GM19455 (cell line): ENCODE measurements around the gene PIP4K2A.
"Not testable (repeated sequence)": the region's sequence is repeated elsewhere in the genome, so short reads cannot be mapped to it uniquely, and the experiment has no call there.

Experiments used
- ATAC-seq: cut with Tn5 transposase; IDR thresholded peaks from one replicate; pipeline ENCODE4 v1.9.1; 2021; ENCODE audit not compliant: unreplicated experiment

Gene PIP4K2A

DNA sequence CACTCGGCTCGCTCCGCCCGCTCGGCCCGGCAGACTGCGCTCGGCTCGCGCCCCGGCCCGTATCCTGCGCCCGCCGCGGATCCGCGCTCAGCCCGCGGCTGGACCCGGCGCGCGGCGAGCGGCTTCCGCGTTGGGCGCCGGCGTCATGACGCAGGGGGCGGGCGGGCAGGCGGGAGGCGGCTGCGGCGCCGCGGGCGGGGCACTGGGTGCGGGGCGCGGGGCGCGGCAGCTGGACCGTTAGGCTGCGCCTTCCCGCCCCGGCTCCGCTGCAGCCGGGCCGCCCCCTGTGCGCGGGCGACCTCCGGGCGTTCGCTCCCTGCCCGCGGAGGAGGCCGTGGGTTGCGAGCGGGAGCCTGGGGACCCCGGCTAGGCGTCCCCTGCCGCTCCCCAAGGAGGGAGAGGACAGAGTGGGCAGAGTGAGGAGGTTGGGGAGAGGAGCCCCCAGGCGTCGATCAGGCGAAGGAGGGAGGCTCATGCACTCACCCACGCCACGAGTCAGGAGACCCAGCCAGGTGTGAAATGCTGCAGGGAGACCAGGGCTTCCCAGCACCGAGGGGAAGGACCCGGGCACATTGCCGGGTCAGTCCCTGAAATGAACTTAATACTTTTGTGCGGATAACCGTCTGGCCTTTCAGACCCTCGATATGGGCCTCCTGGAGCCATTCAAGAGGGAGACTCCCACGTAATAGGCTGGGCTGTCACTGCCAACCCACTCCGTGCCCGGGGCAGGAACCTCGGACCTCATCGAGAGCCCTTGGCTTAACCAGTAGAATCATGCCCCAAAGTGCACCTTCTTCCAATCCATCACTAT lies at the start of gene PIP4K2A:
PIP4K2A (minus strand) TSS at position 100 of the 811 bp plus-strand sequence. CDS start 252 bp downstream, outside the sequence.
- peak; percentile 70 for ATAC-seq

- ATAC-seq: no peak
Measured at GRCh38 chr10:22761569-22762220, 47.3 kb upstream of the PIP4K2A start.

DNA sequence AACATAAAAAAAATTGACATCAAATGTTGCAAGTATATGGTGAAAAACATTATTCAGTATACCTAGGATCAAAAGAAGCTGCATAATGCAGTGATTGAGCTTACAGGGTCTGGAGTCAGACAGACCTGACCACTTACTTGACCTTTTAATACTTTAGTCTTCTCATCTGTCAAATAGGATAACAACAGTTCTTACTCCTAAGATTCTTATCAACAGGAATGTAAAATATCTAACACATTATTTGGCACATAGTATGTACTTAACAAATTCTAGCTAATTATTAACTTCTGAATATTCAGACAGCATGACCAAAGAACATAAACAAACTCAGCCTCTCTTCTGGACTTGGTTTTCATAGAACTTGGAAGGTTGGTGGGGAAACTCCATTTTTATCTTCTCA lies 45.6 kb upstream of the PIP4K2A start:
- no peak for ATAC-seq

- ATAC-seq: no peak
Measured at GRCh38 chr10:22758867-22759266, 44.5 kb upstream of the PIP4K2A start.

DNA sequence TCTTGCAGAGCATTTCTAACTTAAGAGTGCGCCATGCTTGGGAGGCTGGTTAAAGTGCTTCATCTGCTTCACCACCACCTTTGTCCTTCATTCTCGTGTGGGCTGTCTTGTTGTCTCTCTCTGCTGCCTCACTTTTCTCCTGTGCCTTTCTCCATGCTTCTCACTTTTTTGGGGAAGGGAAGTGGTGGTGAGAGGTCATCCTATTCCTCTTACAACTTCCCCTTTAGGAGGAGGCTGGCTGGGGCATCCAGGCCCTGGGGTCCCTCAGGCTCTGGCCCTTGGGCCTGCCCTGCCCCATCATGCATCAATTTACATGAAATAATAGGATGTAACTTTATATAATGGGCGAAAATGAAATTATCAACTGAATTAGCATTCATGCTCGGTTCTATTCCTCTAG lies 39.9 kb upstream of the PIP4K2A start:
- ATAC-seq: no peak

- no peak for ATAC-seq
Measured at GRCh38 chr10:22753786-22754185, 39.4 kb upstream of the PIP4K2A start.

GRCh38 chr10:22752272-22752889 lies 38.0 kb upstream of the PIP4K2A start:
- no peak for ATAC-seq

DNA sequence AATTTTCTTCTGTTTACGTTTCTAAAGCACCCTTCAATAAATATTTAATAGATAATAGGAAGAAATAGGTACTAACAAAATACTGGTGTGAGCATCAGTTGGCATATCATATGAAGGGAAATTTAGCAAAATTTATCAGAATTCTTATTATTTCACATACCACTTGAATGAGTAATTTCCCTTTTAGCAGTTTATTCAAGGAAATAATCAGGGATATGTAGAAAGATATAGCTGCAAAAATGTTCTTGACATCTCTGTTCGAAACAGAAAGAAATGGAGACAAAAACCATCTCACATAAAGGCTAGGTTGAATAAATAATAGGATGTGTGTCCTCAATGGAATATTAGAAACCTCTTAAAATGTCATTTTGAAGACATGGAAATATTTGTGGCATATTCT lies 35.8 kb upstream of the PIP4K2A start:
- no peak for ATAC-seq

DNA sequence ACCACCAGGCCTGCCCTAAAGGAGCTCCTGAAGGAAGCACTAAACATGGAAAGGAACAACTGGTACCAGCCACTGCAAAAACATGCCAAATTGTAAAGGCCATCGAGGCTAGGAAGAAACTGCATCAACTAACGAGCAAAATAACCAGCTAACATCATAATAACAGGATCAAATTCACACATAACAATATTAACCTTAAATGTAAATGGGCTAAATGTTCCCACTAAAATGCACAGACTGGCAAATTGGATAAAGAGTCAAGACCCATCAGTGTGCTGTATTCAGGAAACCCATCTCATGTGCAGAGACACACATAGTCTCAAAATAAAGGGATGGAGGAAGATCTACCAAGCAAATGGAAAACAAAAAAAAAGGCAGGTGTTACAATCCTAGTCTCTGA lies 30.5 kb upstream of the PIP4K2A start:
- ATAC-seq: not testable (repeated sequence)

DNA sequence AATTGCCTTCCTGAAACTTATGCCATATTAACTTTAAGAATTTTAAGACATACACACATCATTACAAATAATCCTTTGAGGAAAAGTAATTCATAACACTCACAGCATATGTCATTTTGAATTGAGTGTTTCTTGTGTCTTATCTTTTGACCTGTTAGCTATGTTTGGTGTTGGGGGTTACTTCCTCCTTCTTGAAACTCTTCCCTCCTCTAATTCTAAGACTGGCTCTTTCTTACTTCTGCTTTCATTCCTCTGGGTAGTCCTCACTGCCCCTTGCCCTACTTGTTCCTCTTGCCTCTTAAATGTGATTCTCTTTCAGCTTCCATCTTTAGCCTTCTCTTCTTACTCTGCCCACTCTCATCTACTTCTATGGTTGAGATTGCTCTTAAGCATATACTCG lies 28.3 kb upstream of the PIP4K2A start:
- peak; percentile 84 for ATAC-seq

GRCh38 chr10:22741631-22742030 lies 27.3 kb upstream of the PIP4K2A start:
- not testable (repeated sequence) for ATAC-seq

DNA sequence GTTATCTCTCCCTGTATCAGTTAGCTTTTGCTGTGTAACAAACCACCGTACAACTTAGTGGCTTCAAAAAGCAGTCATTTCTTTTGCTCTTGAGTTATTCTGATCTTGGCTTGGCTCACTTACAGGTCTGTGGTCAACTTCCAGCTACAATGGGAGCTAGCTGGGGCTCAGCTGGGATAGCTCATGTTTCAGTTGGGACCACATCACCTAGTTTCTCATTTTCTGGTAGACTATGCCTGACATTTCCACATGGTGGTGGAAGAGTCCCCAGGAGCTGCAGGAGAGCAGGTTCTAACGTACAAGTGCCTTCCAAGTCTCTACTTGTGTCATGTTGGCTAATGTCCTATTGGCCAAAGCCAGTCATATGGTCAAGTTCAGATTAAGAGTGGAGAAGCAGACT lies 25.8 kb upstream of the PIP4K2A start:
- no peak for ATAC-seq

GRCh38 chr10:22737587-22737986 lies 23.2 kb upstream of the PIP4K2A start:
- ATAC-seq: no peak

DNA sequence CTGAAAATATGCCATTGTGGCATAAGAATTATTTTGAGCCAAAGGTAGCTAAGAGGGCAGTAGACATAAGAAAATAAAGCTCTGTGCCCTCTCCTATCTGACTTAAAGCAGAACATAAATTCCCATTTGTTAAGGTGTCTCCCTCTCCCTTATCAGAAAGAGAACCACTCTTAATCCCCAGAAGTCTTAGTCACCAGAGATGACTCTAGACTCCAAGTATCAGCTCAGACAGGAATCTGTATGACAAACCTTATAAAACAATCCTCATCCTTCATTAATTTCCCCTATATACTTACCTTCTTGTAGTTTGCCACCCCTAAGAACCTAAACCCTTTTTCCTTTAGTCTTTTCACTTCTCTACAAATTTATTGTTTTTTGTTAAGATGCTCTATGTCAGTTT lies 21.8 kb upstream of the PIP4K2A start:
- no peak for ATAC-seq

GRCh38 chr10:22733992-22734391 lies 19.6 kb upstream of the PIP4K2A start:
- no peak for ATAC-seq

DNA sequence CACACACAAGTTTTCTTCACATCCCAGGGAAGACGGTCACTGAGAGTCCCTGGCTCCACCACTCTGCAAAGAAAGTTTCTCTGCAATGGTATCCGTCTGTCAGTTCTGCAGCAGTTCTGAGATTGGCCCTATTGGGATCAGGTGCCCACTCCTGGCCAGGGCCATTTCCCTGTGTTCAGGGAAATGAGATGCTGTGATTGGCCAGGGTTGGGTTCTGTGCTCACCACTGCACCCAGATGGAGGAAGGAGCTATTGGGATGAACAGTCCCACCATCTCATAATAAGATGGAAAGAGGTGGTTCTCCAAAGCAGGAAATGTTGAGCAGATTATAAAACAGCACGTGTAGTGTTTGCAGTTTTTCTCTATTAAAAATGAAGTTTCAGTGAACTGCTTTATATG lies 13.3 kb upstream of the PIP4K2A start:
- ATAC-seq: no peak

DNA sequence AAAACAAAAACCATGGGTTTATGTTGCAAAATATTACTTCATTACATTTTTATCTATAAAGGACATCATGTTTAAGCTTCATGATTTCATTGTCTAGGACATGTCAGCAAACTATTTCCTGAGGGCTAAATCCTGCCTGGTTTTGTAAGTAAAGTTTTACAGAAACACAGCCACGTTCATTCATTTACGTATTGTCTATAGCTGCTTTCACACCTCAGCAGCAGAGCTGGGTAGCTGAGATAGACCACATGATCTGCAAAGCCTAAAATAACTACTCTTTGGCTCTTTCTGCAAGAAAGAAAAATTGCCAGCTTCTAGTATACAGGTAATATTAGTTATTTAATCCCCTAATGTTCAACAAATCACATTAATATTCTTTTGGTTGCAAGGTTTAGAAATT lies 12.7 kb upstream of the PIP4K2A start:
- ATAC-seq: no peak

- ATAC-seq: no peak
Measured at GRCh38 chr10:22724773-22725172, 10.4 kb upstream of the PIP4K2A start.

DNA sequence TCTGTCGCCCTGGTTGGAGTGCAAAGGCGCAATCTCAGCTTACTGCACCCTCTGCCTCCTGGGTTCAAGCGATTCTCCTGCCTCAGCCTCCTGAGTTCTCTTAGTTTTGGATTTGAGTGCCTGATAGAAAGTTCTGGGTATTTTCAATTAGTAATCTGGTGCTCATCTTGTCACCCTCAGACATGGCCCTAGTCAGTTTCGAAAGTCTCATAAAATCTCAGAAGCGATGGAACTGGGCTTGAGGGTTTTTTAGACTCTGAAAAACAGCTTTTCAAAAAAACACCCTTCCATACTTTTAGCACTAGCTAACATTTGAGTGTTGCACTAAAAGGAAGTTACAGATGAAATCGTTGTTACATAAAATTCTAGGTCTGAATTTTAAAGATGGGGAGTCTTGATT lies 9.4 kb upstream of the PIP4K2A start:
- peak; percentile 49 for ATAC-seq

GRCh38 chr10:22723343-22723779 lies 9.0 kb upstream of the PIP4K2A start:
- ATAC-seq: peak; percentile 78

- ATAC-seq: no peak
Measured at GRCh38 chr10:22722626-22723169, 8.3 kb upstream of the PIP4K2A start.

- ATAC-seq: no peak
Measured at GRCh38 chr10:22720667-22721066, 6.3 kb upstream of the PIP4K2A start.
